GM23338 (cell line): ENCODE results near the gene FOXP2. TPM values are rescaled to one million over a fixed set of nuclear protein-coding genes. Genes with fewer than 3 reads are reported as not detected.

ENCODE experiments used
- ATAC-seq: fragments of 200-7000 bp; cut with Tn5 transposase; 3 replicates; pipeline ENCODE4 v1.9.1; 2020
- DNase-seq: peaks from one replicate; pipeline ENCODE4 v3.0.0-alpha.2; 2015; ENCODE audit warnings: low spot score
- H2AFZ ChIP-seq: fragments of 200-600 bp; sonication (generic); 2 replicates; pipeline ENCODE4 v1.8.0; 2016; ENCODE audit warnings: antibody characterized with exemption, mild to moderate bottlenecking, moderate library complexity
- H3F3A ChIP-seq: fragments of 200-600 bp; sonication (generic); replicated peaks from 2 replicates; pipeline ENCODE4 v1.8.0; 2017; ENCODE audit warnings: antibody characterized with exemption, mixed run types, low read depth
- H3K27ac ChIP-seq: fragments of 200-600 bp; sonication (generic); 2 replicates; pipeline ENCODE4 v1.6.1; 2016; ENCODE audit warnings: low read depth
- H3K27me3 ChIP-seq: fragments of 200-600 bp; sonication (generic); 2 replicates; pipeline ENCODE4 v1.8.0; 2016; ENCODE audit warnings: mild to moderate bottlenecking, mixed run types, moderate library complexity; ENCODE audit not compliant: insufficient read depth
- H3K36me3 ChIP-seq: fragments of 200-600 bp; sonication (generic); 2 replicates; pipeline ENCODE4 v1.8.0; 2016; ENCODE audit warnings: mild to moderate bottlenecking; ENCODE audit not compliant: insufficient read depth
- H3K4me1 ChIP-seq: fragments of 200-600 bp; sonication (generic); 2 replicates; pipeline ENCODE4 v1.8.0; 2016; ENCODE audit warnings: mild to moderate bottlenecking, moderate library complexity; ENCODE audit not compliant: insufficient read depth
- H3K4me2 ChIP-seq: fragments of 200-600 bp; sonication (generic); 2 replicates; pipeline ENCODE4 v1.7.1; 2017; ENCODE audit warnings: mixed run types
- H3K4me3 ChIP-seq: fragments of 200-600 bp; sonication (generic); 2 replicates; pipeline ENCODE4 v1.6.1; 2016; ENCODE audit warnings: mixed run types
- H3K79me2 ChIP-seq: fragments of 200-600 bp; sonication (generic); replicated peaks from 2 replicates; pipeline ENCODE4 v1.8.0; 2017; ENCODE audit warnings: mild to moderate bottlenecking; ENCODE audit not compliant: insufficient read depth
- H3K9me2 ChIP-seq: fragments of 200-600 bp; sonication (generic); 2 replicates; pipeline ENCODE4 v1.8.0; 2017; ENCODE audit not compliant: insufficient read depth
- H4K20me1 ChIP-seq: fragments of 200-600 bp; sonication (generic); replicated peaks from 2 replicates; pipeline ENCODE4 v1.8.0; 2017; ENCODE audit warnings: mild to moderate bottlenecking; ENCODE audit not compliant: insufficient read depth
- H3K27ac Mint-ChIP-seq: 2 replicates; pipeline ENCODE4 v1.8.0; 2020; ENCODE audit warnings: inconsistent platforms, mild to moderate bottlenecking, moderate library complexity, mixed read lengths
- H3K27me3 Mint-ChIP-seq: 3 replicates; pipeline ENCODE4 v1.8.0; 2022; ENCODE audit warnings: low read depth, mild to moderate bottlenecking, moderate library complexity, mixed read lengths, inconsistent platforms; ENCODE audit not compliant: insufficient read depth, poor library complexity
- H3K36me3 Mint-ChIP-seq: 3 replicates; pipeline ENCODE4 v1.8.0; 2021; ENCODE audit warnings: low read depth, mild to moderate bottlenecking, inconsistent platforms, moderate library complexity, mixed read lengths
- H3K4me1 Mint-ChIP-seq: 3 replicates; pipeline ENCODE4 v1.8.0; 2020; ENCODE audit warnings: mild to moderate bottlenecking, inconsistent platforms, mixed read lengths
- H3K4me3 Mint-ChIP-seq: 3 replicates; pipeline ENCODE4 v1.8.0; 2021; ENCODE audit warnings: moderate library complexity, mild to moderate bottlenecking, inconsistent platforms, mixed read lengths
- H3K9me3 Mint-ChIP-seq: 3 replicates; pipeline ENCODE4 v1.8.0; 2020; ENCODE audit warnings: moderate library complexity, mild to moderate bottlenecking, inconsistent platforms, mixed read lengths
- CREB1 ChIP-seq: fragments of 250-450 bp; sonication (Bioruptor Pico); IDR thresholded peaks from 2 replicates; pipeline ENCODE4 v1.5.0; 2020; ENCODE audit warnings: low read depth, mild to moderate bottlenecking, moderate library complexity
- EZH2phosphoT487 ChIP-seq: fragments of 200-600 bp; sonication (generic); IDR thresholded peaks from one replicate; pipeline ENCODE4 v1.8.1; 2018; ENCODE audit warnings: antibody characterized with exemption; ENCODE audit not compliant: unreplicated experiment
- JUNB ChIP-seq: IDR thresholded peaks from one replicate; pipeline ENCODE4 v1.6.1; 2016; ENCODE audit warnings: antibody characterized with exemption; ENCODE audit not compliant: unreplicated experiment
- NANOG ChIP-seq: IDR thresholded peaks from 2 replicates; pipeline ENCODE4 v1.6.1; 2016; ENCODE audit warnings: antibody characterized with exemption, borderline replicate concordance
- POLR2AphosphoS5 ChIP-seq: IDR thresholded peaks from 2 replicates; pipeline ENCODE4 v1.6.1; 2016; ENCODE audit warnings: antibody characterized with exemption, low read depth
- STAT1 ChIP-seq: IDR thresholded peaks from one replicate; pipeline ENCODE4 v1.6.1; 2016; ENCODE audit warnings: antibody characterized with exemption; ENCODE audit not compliant: unreplicated experiment
- ZNF114 ChIP-seq: fragments of 250-450 bp; sonication (Bioruptor Pico); IDR thresholded peaks from 2 replicates; pipeline ENCODE4 v1.5.0; 2020; ENCODE audit warnings: mild to moderate bottlenecking, moderate library complexity
- ZNF331 ChIP-seq: fragments of 250-450 bp; sonication (Bioruptor Pico); IDR thresholded peaks from 2 replicates; pipeline ENCODE4 v1.5.0; 2020; ENCODE audit warnings: low read depth, mild to moderate bottlenecking, moderate library complexity
- polyA plus RNA-seq: library from polyadenylated mRNA; unstranded; fragments of >200 nt; fragmentation: Nextera tagmentation; extraction: Ambion mirVana; gene quantifications from 2 replicates; pipeline ENCODE4 v1.2.1, GENCODE V29; 2016
- total RNA-seq: library from RNA; depleted of rRNA; stranded (reverse); fragments of >200 nt; shearing (Covaris generic); gene quantifications from 2 replicates; pipeline ENCODE4 v1.2.3, GENCODE V29; 2014
- TF ChIP-seq, protein P1 (sequence below): IDR thresholded peaks from one replicate; pipeline ENCODE4 v1.6.1; 2018; ENCODE audit warnings: antibody characterized with exemption; ENCODE audit not compliant: unreplicated experiment
- TF ChIP-seq, protein P2 (sequence below): IDR thresholded peaks from 2 replicates; pipeline ENCODE4 v1.6.1; 2016; ENCODE audit warnings: antibody characterized with exemption
- TF ChIP-seq, protein P3 (sequence below), 2 experiments: fragments of 200-600 bp in 1 of 2; sonication (generic) in 1 of 2; conservative IDR thresholded peaks; 2 replicates each; pipeline versions ENCODE4 v1.5.1 to v1.6.1; 2016 to 2017; ENCODE audit warnings: antibody characterized with exemption in 2 of 2, low read depth in 2 of 2, mild to moderate bottlenecking in 2 of 2, moderate library complexity in 1 of 2

The FOXP2 gene
- total and polyA plus RNA-seq, 2 experiments from 2014 or later: 0.03 to 0.24 TPM

DNA sequence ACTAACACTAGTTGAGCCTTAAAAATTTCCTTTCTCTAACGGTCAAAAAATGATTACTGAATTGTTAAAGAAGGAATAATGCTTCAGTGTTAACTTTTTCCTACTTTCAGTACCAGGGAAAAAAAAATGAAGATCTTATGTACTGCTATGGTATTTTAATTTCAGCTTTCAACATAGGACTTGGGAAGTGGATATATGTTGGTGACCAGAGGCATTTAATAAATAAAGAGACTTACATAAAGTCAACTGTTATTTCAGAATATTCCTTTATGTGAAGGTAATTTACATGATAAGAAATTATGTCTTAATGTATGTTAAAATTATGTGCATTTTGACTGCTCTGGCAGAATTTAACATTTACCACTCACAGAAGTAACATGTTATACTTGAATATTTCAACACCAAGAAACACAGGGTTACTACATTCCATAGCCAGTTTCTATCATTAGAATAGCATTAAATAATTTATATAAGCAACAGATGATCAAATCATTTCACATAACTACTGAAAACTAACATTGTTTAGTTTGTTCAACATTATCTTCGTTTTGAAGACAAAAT, 257.0 kb downstream of the FOXP2 start (continued):
- TF ChIP-seq, protein P1, sequence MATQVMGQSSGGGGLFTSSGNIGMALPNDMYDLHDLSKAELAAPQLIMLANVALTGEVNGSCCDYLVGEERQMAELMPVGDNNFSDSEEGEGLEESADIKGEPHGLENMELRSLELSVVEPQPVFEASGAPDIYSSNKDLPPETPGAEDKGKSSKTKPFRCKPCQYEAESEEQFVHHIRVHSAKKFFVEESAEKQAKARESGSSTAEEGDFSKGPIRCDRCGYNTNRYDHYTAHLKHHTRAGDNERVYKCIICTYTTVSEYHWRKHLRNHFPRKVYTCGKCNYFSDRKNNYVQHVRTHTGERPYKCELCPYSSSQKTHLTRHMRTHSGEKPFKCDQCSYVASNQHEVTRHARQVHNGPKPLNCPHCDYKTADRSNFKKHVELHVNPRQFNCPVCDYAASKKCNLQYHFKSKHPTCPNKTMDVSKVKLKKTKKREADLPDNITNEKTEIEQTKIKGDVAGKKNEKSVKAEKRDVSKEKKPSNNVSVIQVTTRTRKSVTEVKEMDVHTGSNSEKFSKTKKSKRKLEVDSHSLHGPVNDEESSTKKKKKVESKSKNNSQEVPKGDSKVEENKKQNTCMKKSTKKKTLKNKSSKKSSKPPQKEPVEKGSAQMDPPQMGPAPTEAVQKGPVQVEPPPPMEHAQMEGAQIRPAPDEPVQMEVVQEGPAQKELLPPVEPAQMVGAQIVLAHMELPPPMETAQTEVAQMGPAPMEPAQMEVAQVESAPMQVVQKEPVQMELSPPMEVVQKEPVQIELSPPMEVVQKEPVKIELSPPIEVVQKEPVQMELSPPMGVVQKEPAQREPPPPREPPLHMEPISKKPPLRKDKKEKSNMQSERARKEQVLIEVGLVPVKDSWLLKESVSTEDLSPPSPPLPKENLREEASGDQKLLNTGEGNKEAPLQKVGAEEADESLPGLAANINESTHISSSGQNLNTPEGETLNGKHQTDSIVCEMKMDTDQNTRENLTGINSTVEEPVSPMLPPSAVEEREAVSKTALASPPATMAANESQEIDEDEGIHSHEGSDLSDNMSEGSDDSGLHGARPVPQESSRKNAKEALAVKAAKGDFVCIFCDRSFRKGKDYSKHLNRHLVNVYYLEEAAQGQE: no peak
- TF ChIP-seq EZH2phosphoT487: no peak

- Histone ChIP-seq H3K27ac (no peak overlapping the region), H3K4me3 (no peak overlapping the region), H3K36me3 (no peaks in the 10 kb centered on the region), H3K4me2 (no peak overlapping the region), H3K9me2 (no peaks in the 10 kb centered on the region), H2AFZ (no peak overlapping the region), H3F3A (no peaks in the 10 kb centered on the region), H3K27me3 (no peaks in the 10 kb centered on the region), H3K4me1 (no peaks in the 10 kb centered on the region), H3K79me2 (no peaks in the 10 kb centered on the region), H4K20me1 (no peaks in the 10 kb centered on the region)
- Mint-ChIP-seq H3K27me3 (no peaks in the 10 kb centered on the region), H3K27ac (no peak overlapping the region), H3K4me1 (peaks cover 4% of the 10 kb centered on the region; the same call in 2 of the 3 replicates), H3K4me3 (no peak overlapping the region), H3K36me3 (no peaks in the 10 kb centered on the region), H3K9me3 (no peaks in the 10 kb centered on the region)
- ATAC-seq (no peak), DNase-seq (no peak)
- TF ChIP-seq NANOG: no peak
Observed at GRCh38 chr7:114678116-114678515, 263.5 kb downstream of the FOXP2 start.

DNA sequence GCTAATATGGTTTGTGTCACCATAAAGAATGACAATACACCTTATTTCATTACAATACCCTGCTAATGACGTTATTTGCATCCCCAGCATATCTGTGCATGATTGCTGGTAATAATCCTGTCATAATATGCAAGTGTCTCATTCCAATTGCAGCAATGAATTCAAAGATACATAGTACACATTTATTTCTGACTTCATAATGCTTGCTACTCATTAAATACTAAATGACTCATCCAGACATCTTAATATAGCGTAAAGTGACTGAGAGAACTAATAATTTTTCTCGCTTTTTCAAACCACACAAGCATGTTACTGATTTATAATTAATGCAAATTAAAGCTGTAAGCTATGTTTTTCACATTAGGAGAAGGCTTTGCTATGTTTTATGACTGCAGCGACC, 272.6 kb downstream of the FOXP2 start:
- Histone ChIP-seq H3K4me3 (no peak overlapping the region), H3K9me2 (no peaks in the 10 kb centered on the region), H2AFZ (no peak overlapping the region), H3K27ac (peak overlapping the region; percentile 37; the same call in 1 of the 2 replicates), H3K79me2 (no peaks in the 10 kb centered on the region), H3K27me3 (no peaks in the 10 kb centered on the region), H4K20me1 (no peaks in the 10 kb centered on the region), H3K4me1 (peaks cover 38% of the 10 kb centered on the region), H3F3A (no peaks in the 10 kb centered on the region), H3K4me2 (peak overlapping the region; percentile 59), H3K36me3 (no peaks in the 10 kb centered on the region)
- H3K4me1 Mint-ChIP-seq: peaks cover 40% of the 10 kb centered on the region
- no peaks in the 10 kb centered on the region for H3K36me3 Mint-ChIP-seq
- ATAC-seq (no peak), DNase-seq (no peak)
- no peak overlapping the region for H3K4me3 Mint-ChIP-seq
- H3K27me3 Mint-ChIP-seq: no peaks in the 10 kb centered on the region
- no peaks in the 10 kb centered on the region for H3K9me3 Mint-ChIP-seq
- peak overlapping the region; percentile 82 for H3K27ac Mint-ChIP-seq
- no peak for TF ChIP-seq POLR2AphosphoS5
- no peak for TF ChIP-seq ZNF331
- no peak for TF ChIP-seq STAT1
- no peak for TF ChIP-seq CREB1
- TF ChIP-seq NANOG: no peak
- TF ChIP-seq JUNB: no peak
- TF ChIP-seq, protein P1: no peak
- TF ChIP-seq EZH2phosphoT487: no peak
- TF ChIP-seq, protein P2, sequence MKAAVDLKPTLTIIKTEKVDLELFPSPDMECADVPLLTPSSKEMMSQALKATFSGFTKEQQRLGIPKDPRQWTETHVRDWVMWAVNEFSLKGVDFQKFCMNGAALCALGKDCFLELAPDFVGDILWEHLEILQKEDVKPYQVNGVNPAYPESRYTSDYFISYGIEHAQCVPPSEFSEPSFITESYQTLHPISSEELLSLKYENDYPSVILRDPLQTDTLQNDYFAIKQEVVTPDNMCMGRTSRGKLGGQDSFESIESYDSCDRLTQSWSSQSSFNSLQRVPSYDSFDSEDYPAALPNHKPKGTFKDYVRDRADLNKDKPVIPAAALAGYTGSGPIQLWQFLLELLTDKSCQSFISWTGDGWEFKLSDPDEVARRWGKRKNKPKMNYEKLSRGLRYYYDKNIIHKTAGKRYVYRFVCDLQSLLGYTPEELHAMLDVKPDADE: no peak
- TF ChIP-seq ZNF114 (CRISPR knock-in tag): no peak
- TF ChIP-seq, protein P3, sequence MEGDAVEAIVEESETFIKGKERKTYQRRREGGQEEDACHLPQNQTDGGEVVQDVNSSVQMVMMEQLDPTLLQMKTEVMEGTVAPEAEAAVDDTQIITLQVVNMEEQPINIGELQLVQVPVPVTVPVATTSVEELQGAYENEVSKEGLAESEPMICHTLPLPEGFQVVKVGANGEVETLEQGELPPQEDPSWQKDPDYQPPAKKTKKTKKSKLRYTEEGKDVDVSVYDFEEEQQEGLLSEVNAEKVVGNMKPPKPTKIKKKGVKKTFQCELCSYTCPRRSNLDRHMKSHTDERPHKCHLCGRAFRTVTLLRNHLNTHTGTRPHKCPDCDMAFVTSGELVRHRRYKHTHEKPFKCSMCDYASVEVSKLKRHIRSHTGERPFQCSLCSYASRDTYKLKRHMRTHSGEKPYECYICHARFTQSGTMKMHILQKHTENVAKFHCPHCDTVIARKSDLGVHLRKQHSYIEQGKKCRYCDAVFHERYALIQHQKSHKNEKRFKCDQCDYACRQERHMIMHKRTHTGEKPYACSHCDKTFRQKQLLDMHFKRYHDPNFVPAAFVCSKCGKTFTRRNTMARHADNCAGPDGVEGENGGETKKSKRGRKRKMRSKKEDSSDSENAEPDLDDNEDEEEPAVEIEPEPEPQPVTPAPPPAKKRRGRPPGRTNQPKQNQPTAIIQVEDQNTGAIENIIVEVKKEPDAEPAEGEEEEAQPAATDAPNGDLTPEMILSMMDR (conservative IDR thresholded peaks at IDR 0.05; ENCODE audit: low read depth in 2 of 2): no peak
